ENCODE results near the gene AMD1.

Gene AMD1

GRCh38 chr6:110880651-110881050 is 6.1 kb downstream of the AMD1 start:
- no peak for TF ChIP-seq CEBPB (IDR thresholded peaks at IDR 0.05)
- no peak for TF ChIP-seq EGR1 (IDR thresholded peaks at IDR 0.05)
- no peak for TF ChIP-seq TEAD4 (IDR thresholded peaks at IDR 0.05)
- no peak for TF ChIP-seq ZBTB7A (IDR thresholded peaks at IDR 0.05; ENCODE audit: low read depth)
- TF ChIP-seq TAF1 (IDR thresholded peaks at IDR 0.05; ENCODE audit: low read depth) = no peak
- no peak for TF ChIP-seq TCF12 (IDR thresholded peaks at IDR 0.05; ENCODE audit: low read depth)
- TF ChIP-seq, protein P1, sequence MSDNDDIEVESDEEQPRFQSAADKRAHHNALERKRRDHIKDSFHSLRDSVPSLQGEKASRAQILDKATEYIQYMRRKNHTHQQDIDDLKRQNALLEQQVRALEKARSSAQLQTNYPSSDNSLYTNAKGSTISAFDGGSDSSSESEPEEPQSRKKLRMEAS (IDR thresholded peaks at IDR 0.05) = no peak
- no peak for TF ChIP-seq REST (IDR thresholded peaks at IDR 0.05; ENCODE audit: low read depth)

DNA sequence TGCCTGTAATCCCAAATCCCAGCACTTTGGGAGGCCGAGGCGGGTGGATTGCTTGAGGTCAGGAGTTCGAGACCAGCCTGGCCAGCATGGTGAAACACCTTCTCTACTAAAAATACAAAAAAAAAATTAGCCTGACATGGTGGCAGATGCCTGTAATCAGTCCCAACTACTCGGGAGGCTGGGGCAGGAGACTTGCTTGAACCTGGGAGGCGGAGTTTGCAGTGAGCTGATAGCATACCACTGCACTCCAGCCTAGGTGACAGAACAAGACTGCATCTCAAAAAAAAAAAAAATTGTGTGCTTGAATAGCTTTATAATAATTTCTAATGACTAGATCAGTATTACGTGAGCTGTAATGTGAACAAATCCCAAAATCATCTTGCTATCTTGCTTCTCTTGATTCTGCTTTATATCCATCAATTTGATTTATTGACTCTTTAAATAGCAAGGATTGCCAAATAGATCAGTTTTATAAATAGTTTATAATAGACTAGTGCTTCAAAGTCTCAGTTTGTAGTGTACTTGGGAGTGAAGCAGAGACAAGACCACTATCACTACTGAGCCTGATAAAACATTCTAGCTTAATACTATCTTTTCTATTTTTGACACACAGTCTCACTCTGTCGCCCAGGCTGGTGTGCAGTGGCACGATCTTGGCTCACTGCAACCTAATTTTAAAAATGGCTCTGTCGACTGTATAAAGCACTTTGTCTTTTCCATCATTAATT is 7.1 kb downstream of the AMD1 start:
- no peak for TF ChIP-seq TCF12 (IDR thresholded peaks at IDR 0.05; ENCODE audit: low read depth)
- no peak for TF ChIP-seq TAF1 (IDR thresholded peaks at IDR 0.05; ENCODE audit: low read depth)
- TF ChIP-seq RAD21 (IDR thresholded peaks at IDR 0.05; ENCODE audit: low read depth) = no peak
- TF ChIP-seq REST (IDR thresholded peaks at IDR 0.05; ENCODE audit: low read depth) = no peak
- TF ChIP-seq CREB1 (IDR thresholded peaks at IDR 0.05; ENCODE audit: low read depth) = no peak
- TF ChIP-seq ZBTB7A (IDR thresholded peaks at IDR 0.05; ENCODE audit: low read depth) = no peak
- TF ChIP-seq CEBPB (IDR thresholded peaks at IDR 0.05) = no peak
- TF ChIP-seq EGR1 (IDR thresholded peaks at IDR 0.05) = no peak
- TF ChIP-seq TEAD4 (IDR thresholded peaks at IDR 0.05) = no peak

DNA sequence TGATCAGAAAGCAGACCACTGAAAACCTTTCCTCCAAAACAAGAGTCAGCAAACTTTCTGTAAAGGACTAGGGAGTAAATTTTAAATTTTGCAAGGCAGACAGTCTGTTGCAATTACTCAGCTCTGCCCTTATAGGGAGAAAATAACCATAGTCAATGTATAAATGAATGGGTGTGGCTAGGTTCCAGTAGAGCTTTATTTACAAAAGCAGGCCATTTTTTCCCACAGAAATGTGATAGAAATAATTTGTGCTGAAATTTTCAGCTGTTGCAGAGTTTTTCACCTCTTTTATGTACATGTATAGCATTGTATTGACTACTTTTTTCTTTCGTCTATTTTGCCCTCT is 7.7 kb downstream of the AMD1 start:
- TF ChIP-seq TCF12 (IDR thresholded peaks at IDR 0.05; ENCODE audit: low read depth) (no peak), EP300 (IDR thresholded peaks at IDR 0.05; ENCODE audit: borderline replicate concordance) (no peak), TEAD4 (IDR thresholded peaks at IDR 0.05) (no peak), EGR1 (IDR thresholded peaks at IDR 0.05) (no peak), CEBPB (IDR thresholded peaks at IDR 0.05) (no peak), REST (IDR thresholded peaks at IDR 0.05; ENCODE audit: low read depth) (no peak), FOXM1 (IDR thresholded peaks at IDR 0.05; ENCODE audit: borderline replicate concordance, low read depth) (no peak), USF1 (IDR thresholded peaks at IDR 0.05) (no peak), NFIC (IDR thresholded peaks at IDR 0.05) (no peak), RAD21 (IDR thresholded peaks at IDR 0.05; ENCODE audit: low read depth) (no peak), ZBTB7A (IDR thresholded peaks at IDR 0.05; ENCODE audit: low read depth) (no peak), YY1 (IDR thresholded peaks at IDR 0.05; ENCODE audit: low read depth) (no peak), TAF1 (IDR thresholded peaks at IDR 0.05; ENCODE audit: low read depth) (no peak), CREB1 (IDR thresholded peaks at IDR 0.05; ENCODE audit: low read depth) (no peak)
- TF ChIP-seq, protein P1 (IDR thresholded peaks at IDR 0.05) = no peak

DNA sequence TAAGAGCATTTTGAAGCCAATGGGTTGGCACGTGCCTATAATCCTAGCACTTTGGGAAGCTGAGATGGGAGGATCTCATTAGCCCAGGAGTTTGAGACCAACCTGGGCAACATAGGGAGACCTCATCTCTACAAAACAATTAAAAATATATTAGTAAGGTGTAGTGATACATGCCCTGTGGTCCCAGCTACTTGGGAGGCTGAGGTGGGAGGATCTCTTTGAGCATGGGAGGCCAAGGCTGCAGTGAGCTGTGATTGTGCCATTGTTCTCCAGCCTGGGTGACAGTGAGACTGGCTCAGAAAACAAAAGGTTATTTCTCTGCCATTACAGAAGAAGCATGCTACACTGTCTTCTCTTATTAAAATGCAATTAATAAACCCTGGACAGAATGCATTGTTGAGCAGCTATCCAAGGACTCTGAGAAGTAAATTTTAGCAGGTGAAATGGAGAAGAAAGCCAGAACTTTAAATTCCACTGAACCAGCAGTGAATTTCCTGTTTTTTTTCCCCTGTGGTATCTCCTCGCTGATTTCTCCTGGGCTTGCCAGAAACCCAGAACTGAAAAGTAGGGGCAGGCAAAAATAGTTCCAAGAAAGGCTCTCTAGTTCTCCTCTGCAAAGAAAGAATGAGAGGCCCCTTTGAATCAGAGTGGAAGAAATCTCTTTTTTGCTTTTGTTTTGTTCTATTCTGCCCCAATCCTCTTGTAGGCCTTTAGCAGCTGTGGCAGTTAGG is 8.4 kb downstream of the AMD1 start:
- TF ChIP-seq FOXM1 (IDR thresholded peaks at IDR 0.05; ENCODE audit: borderline replicate concordance, low read depth) (no peak), CEBPB (IDR thresholded peaks at IDR 0.05) (no peak), RAD21 (IDR thresholded peaks at IDR 0.05; ENCODE audit: low read depth) (no peak)

- TF ChIP-seq RAD21 (IDR thresholded peaks at IDR 0.05; ENCODE audit: low read depth) (no peak), TCF12 (IDR thresholded peaks at IDR 0.05; ENCODE audit: low read depth) (no peak), ZBTB7A (IDR thresholded peaks at IDR 0.05; ENCODE audit: low read depth) (no peak), NFIC (IDR thresholded peaks at IDR 0.05) (no peak), TAF1 (IDR thresholded peaks at IDR 0.05; ENCODE audit: low read depth) (no peak), CREB1 (IDR thresholded peaks at IDR 0.05; ENCODE audit: low read depth) (no peak), YY1 (IDR thresholded peaks at IDR 0.05; ENCODE audit: low read depth) (no peak), CEBPB (IDR thresholded peaks at IDR 0.05) (no peak), FOXM1 (IDR thresholded peaks at IDR 0.05; ENCODE audit: borderline replicate concordance, low read depth) (no peak), EGR1 (IDR thresholded peaks at IDR 0.05) (no peak), USF1 (IDR thresholded peaks at IDR 0.05) (no peak)
- TF ChIP-seq, protein P1 (IDR thresholded peaks at IDR 0.05) = no peak
These were observed 9.7 kb downstream of the AMD1 start for GRCh38 chr6:110884321-110884720.
